HS-27A (cell line): ENCODE results near the gene TFCP2L1.
"Not testable (repeated sequence)": the region's sequence is repeated elsewhere in the genome, so short reads cannot be mapped to it uniquely, and the experiment has no call there.

Source experiments
- DNase-seq: peaks from one replicate; pipeline ENCODE4 v3.0.0-alpha.2; 2012; ENCODE audit warnings: low read depth, missing footprints

Gene TFCP2L1

GRCh38 chr2:121242175-121242875, 42.7 kb downstream of the TFCP2L1 start:
- DNase-seq: no peak

- no peak for DNase-seq
Observed at GRCh38 chr2:121241466-121241865, 43.5 kb downstream of the TFCP2L1 start.

GRCh38 chr2:121240436-121240835, 44.6 kb downstream of the TFCP2L1 start:
- no peak for DNase-seq

GRCh38 chr2:121239969-121240368, 45.0 kb downstream of the TFCP2L1 start:
- no peak for DNase-seq

- no peak for DNase-seq
Observed at GRCh38 chr2:121239471-121239870, 45.5 kb downstream of the TFCP2L1 start.

- no peak for DNase-seq
Observed at GRCh38 chr2:121238828-121239227, 46.2 kb downstream of the TFCP2L1 start.

- DNase-seq: no peak
Observed at GRCh38 chr2:121237980-121238665, 46.9 kb downstream of the TFCP2L1 start.

GRCh38 chr2:121237336-121237979, 47.5 kb downstream of the TFCP2L1 start:
- no peak for DNase-seq

- DNase-seq: no peak
Observed at GRCh38 chr2:121236650-121237180, 48.3 kb downstream of the TFCP2L1 start.

GRCh38 chr2:121236101-121236640, 48.8 kb downstream of the TFCP2L1 start:
- DNase-seq: no peak

GRCh38 chr2:121235542-121235941, 49.5 kb downstream of the TFCP2L1 start:
- DNase-seq: no peak

GRCh38 chr2:121234791-121235190, 50.2 kb downstream of the TFCP2L1 start:
- DNase-seq: no peak

GRCh38 chr2:121234144-121234543, 50.9 kb downstream of the TFCP2L1 start:
- no peak for DNase-seq

GRCh38 chr2:121233486-121234110, 51.4 kb downstream of the TFCP2L1 start:
- no peak for DNase-seq

- DNase-seq: no peak
Observed at GRCh38 chr2:121232626-121233265, 52.3 kb downstream of the TFCP2L1 start.

GRCh38 chr2:121231385-121232000, 53.5 kb downstream of the TFCP2L1 start:
- no peak for DNase-seq

- no peak for DNase-seq
Observed at GRCh38 chr2:121228521-121228920, 56.5 kb downstream of the TFCP2L1 start.

GRCh38 chr2:121227381-121228144, 57.4 kb downstream of the TFCP2L1 start:
- not testable (repeated sequence) for DNase-seq

GRCh38 chr2:121225681-121226080, 59.3 kb downstream of the TFCP2L1 start:
- not testable (repeated sequence) for DNase-seq

GRCh38 chr2:121220995-121221394, 64.0 kb downstream of the TFCP2L1 start:
- no peak for DNase-seq
